HG02981 (cell line): ENCODE results near the gene CHD5.

Experiments
- ATAC-seq: cut with Tn5 transposase; IDR thresholded peaks from one replicate; pipeline ENCODE4 v1.9.1; 2021; ENCODE audit warnings: mild to moderate bottlenecking, moderate library complexity; ENCODE audit not compliant: unreplicated experiment

CHD5 gene

GRCh38 chr1:6202256-6202655 is 22.1 kb upstream of the CHD5 start:
- no peak for ATAC-seq

GRCh38 chr1:6200188-6200809 is 20.2 kb upstream of the CHD5 start:
- no peak for ATAC-seq

- peak; percentile 94 for ATAC-seq
Observed at GRCh38 chr1:6199298-6200187, 19.4 kb upstream of the CHD5 start, which contains the start of gene RPL22. Gene RPL22, minus strand, starts transcription at chr1:6199595. Its CDS starts 22 bp downstream, at chr1:6199573.

GRCh38 chr1:6198646-6199297 is 18.7 kb upstream of the CHD5 start:
- ATAC-seq, result peak; percentile 18

- ATAC-seq, result no peak
Observed at GRCh38 chr1:6197746-6198427, 17.8 kb upstream of the CHD5 start.

- ATAC-seq, result no peak
Observed at GRCh38 chr1:6191968-6192367, 11.8 kb upstream of the CHD5 start.

GRCh38 chr1:6188466-6188865 is 8.3 kb upstream of the CHD5 start:
- no peak for ATAC-seq

- no peak for ATAC-seq
Observed at GRCh38 chr1:6185635-6186382, 5.7 kb upstream of the CHD5 start.

- ATAC-seq, result no peak
Observed at GRCh38 chr1:6185151-6185550, 5.0 kb upstream of the CHD5 start.

- ATAC-seq, result no peak
Observed at GRCh38 chr1:6184083-6184783, 4.1 kb upstream of the CHD5 start.

GRCh38 chr1:6183520-6183989 is 3.4 kb upstream of the CHD5 start:
- no peak for ATAC-seq

GRCh38 chr1:6181347-6181770 is 1.2 kb upstream of the CHD5 start:
- no peak for ATAC-seq

- no peak for ATAC-seq
Observed at GRCh38 chr1:6180707-6181311, 688 bp upstream of the CHD5 start.

GRCh38 chr1:6179564-6180175 is 451 bp downstream of the CHD5 start:
- no peak for ATAC-seq

GRCh38 chr1:6178751-6179563 is 1.2 kb downstream of the CHD5 start:
- no peak for ATAC-seq

- ATAC-seq, result no peak
Observed at GRCh38 chr1:6177681-6178380, 2.3 kb downstream of the CHD5 start.

GRCh38 chr1:6176779-6177178 is 3.3 kb downstream of the CHD5 start:
- ATAC-seq, result no peak
